SHP77 (cell line): ENCODE results near the gene ARHGEF11.

ENCODE experiments used
- DNase-seq, 2 experiments: peaks; one replicate each; lab custom pipeline; 2025; lab: John Stamatoyannopoulos, UW

The ARHGEF11 gene

GRCh38 chr1:156999596-157000320 lies 45.8 kb downstream of the ARHGEF11 start:
- no peak for DNase-seq

- DNase-seq: no peak
These were observed 46.6 kb downstream of the ARHGEF11 start for GRCh38 chr1:156998840-156999500.

GRCh38 chr1:156998301-156998700 lies 47.2 kb downstream of the ARHGEF11 start:
- DNase-seq: no peak

GRCh38 chr1:156995412-156995811 lies 50.1 kb downstream of the ARHGEF11 start:
- DNase-seq: no peak

- DNase-seq: no peak
These were observed 51.3 kb downstream of the ARHGEF11 start for GRCh38 chr1:156994277-156994676.

GRCh38 chr1:156993426-156994147 lies 52.0 kb downstream of the ARHGEF11 start:
- DNase-seq: no peak

GRCh38 chr1:156992215-156992614 lies 53.3 kb downstream of the ARHGEF11 start:
- no peak for DNase-seq

GRCh38 chr1:156987715-156988114 lies 57.8 kb downstream of the ARHGEF11 start:
- DNase-seq: no peak

- no peak for DNase-seq
These were observed 65.0 kb downstream of the ARHGEF11 start for GRCh38 chr1:156980551-156980950.

- no peak for DNase-seq
These were observed 70.5 kb downstream of the ARHGEF11 start for GRCh38 chr1:156975084-156975483.

GRCh38 chr1:156973417-156973816 lies 72.1 kb downstream of the ARHGEF11 start:
- no peak for DNase-seq

- no peak for DNase-seq
These were observed 75.5 kb downstream of the ARHGEF11 start for GRCh38 chr1:156970017-156970416.

GRCh38 chr1:156969496-156969895 lies 76.0 kb downstream of the ARHGEF11 start:
- DNase-seq: no peak

- no peak for DNase-seq
These were observed 81.1 kb downstream of the ARHGEF11 start for GRCh38 chr1:156964441-156964840.

GRCh38 chr1:156963621-156964020 lies 81.9 kb downstream of the ARHGEF11 start:
- no peak for DNase-seq

- no peak for DNase-seq
These were observed 83.8 kb downstream of the ARHGEF11 start for GRCh38 chr1:156961709-156962108.

- DNase-seq: no peak
These were observed 85.6 kb downstream of the ARHGEF11 start for GRCh38 chr1:156959925-156960324.

GRCh38 chr1:156959414-156959813 lies 86.1 kb downstream of the ARHGEF11 start:
- DNase-seq: no peak

GRCh38 chr1:156958247-156958714 lies 87.3 kb downstream of the ARHGEF11 start:
- DNase-seq: no peak

- no peak for DNase-seq
These were observed 87.9 kb downstream of the ARHGEF11 start for GRCh38 chr1:156957634-156958033.

GRCh38 chr1:156956333-156956732 lies 89.2 kb downstream of the ARHGEF11 start:
- no peak for DNase-seq

GRCh38 chr1:156953571-156953970 lies 92.0 kb downstream of the ARHGEF11 start:
- DNase-seq: no peak

GRCh38 chr1:156951371-156951770 lies 94.2 kb downstream of the ARHGEF11 start:
- no peak for DNase-seq
